Stimulated activated CD8-positive, alpha-beta memory T cell treated with anti-CD3 and anti-CD28 coated beads, Interleukin-12 subunit alpha, Interleukin-12 subunit beta, amount 100 ng/mL, for 24 hours (primary cell): ENCODE data around the gene CACNA2D3.
"Not testable (repeated sequence)": the region's sequence is repeated elsewhere in the genome, so short reads cannot be mapped to it uniquely, and the experiment has no call there.

ENCODE experiments used
- DNase-seq: peaks from one replicate; pipeline ENCODE4 v3.0.0-alpha.2; 2020; ENCODE audit errors: extremely low read depth

Gene CACNA2D3

GRCh38 chr3:54573858-54574257 lies 451.5 kb downstream of the CACNA2D3 start:
- DNase-seq = no peak

- DNase-seq = no peak
These were observed 452.7 kb downstream of the CACNA2D3 start for GRCh38 chr3:54574906-54575617.

- DNase-seq = no peak
These were observed 453.2 kb downstream of the CACNA2D3 start for GRCh38 chr3:54575618-54575960.

DNA sequence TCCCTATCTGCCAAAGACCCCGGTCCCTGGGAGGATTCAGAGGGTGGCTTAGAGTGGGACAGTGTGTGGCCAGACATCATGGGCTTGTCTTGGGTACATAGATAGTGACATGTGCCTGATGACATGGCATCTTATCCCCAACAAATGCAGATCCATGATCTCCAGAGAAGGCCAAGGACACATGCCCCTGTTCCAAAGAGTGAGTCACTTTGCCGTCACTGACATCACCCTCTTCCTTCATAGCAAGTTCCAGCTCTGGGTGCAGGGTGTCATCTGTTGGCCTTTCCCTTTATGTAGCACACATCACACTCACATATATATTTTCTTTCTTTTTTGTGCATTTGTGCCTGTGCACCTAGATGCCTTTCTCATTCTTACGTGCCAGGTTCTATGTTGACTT lies 455.0 kb downstream of the CACNA2D3 start:
- no peak for DNase-seq

- DNase-seq = no peak
These were observed 456.1 kb downstream of the CACNA2D3 start for GRCh38 chr3:54578417-54578816.

DNA sequence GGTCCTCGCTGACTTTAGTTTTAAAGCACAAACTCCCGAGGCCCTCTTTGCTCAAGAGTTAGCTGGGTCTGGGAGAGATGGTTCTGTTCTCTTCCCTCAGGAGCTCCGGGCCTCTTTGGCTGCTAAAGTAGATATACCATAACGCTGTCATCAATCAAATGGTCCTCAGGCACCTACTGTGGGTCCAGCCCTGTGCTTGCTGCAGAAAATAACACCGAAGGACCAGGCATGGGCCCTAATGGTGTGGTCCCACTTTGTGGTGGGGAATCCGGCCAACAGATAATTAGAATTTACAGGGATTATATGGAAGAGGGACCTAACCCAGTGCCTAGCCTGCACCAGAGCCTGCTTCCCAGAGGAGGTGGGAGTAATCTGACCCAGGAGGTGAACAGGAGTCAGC lies 458.1 kb downstream of the CACNA2D3 start:
- DNase-seq = no peak

- no peak for DNase-seq
These were observed 460.1 kb downstream of the CACNA2D3 start for GRCh38 chr3:54582424-54582823.

DNA sequence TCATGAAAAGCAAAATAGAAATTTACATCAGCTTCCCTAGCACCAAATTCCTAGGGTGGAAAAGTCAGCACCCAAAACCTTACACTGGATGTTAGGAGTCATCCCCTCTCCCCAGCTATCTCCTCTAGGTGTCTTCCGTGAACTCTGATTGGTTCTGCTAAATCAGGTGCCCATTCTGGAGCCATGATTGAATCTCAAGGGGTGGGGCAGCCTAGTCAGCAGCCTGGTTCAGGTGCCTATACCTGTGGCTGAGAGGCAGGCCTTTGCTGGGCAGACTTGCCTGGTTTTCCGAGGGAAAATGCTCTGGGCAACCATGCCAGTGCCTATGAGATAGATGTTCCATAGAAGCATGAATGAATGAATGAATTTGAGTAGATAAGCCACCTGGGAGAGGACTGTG lies 468.8 kb downstream of the CACNA2D3 start:
- DNase-seq = no peak

DNA sequence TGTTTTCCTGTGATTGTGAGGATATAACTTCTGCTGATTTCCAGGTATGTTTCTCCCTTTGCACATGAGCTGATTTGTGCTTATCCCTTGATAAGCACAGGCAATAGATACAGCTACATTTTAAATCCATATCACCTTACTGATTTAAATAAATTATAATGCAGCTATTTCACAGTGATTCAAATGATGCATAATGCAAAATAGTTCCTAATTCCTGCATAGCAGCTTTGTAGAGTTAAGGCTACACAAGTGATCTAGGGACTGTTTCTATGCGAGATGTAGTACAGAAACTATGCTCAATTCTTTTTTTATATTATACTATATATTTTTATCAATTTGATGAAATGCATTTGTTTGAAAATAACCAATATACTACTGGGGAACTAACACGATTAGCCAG lies 471.3 kb downstream of the CACNA2D3 start:
- DNase-seq = no peak

GRCh38 chr3:54596087-54596486 lies 473.7 kb downstream of the CACNA2D3 start:
- DNase-seq = no peak

DNA sequence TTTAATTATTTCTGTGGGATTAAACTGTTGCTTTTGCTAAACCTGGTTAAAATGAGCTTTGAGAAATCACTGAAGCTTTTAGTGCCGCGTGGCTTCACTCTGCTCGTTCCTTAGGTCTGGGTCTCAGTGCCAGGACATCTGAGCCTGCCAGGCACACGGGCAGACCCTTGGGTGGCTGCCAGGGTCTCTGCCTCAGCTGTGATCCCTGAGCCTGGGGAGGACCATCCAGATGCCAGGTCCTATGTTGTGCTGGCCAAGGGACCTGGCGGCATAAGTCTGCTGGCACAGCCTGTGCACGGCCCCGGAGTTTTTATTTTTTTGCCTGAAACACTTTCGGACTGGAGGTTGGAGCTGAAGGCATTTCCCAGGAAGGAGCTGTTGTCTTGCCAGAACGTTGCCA lies 477.4 kb downstream of the CACNA2D3 start:
- no peak for DNase-seq

GRCh38 chr3:54600441-54601204 lies 478.3 kb downstream of the CACNA2D3 start:
- no peak for DNase-seq

DNA sequence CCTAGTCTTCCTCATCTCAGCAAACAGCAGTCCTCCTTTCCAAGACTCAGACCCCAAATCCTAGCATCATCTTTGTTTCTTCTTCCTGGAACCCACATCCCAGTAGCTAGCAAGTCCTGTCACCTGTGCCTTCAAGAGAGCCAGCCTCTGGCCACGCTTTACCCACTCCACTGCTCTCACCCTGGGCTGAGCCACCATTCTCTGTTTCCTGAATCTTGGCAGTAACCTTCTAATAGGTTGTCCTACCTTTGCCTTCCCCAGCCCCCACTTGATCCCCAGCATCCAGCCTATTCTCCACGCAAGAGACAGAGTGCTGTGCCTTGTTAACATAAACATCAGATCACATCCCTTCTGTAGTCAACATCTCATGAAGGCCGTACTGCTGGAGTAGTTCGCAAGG lies 482.1 kb downstream of the CACNA2D3 start:
- DNase-seq = no peak

DNA sequence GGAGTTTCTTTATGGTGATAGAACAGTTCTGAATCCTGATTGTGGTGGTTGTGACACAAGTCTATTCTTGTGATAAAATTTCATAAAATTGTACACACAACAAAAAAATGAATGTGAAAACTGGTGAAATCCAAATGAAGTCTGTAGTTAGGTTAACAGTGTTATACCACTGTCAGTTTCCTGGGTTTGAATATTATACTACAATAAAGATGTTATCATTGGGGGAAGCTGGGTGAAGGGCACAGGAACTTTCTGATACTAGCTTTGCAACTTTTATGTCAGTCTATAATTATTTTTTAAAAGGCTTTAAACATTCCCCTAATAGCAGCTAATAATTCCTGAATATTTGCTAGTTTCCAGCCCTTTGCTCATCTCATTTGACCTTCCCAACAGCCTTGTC lies 485.7 kb downstream of the CACNA2D3 start:
- DNase-seq = no peak

GRCh38 chr3:54619053-54619452 lies 496.7 kb downstream of the CACNA2D3 start:
- DNase-seq = no peak

- no peak for DNase-seq
These were observed 497.2 kb downstream of the CACNA2D3 start for GRCh38 chr3:54619531-54619930.

DNA sequence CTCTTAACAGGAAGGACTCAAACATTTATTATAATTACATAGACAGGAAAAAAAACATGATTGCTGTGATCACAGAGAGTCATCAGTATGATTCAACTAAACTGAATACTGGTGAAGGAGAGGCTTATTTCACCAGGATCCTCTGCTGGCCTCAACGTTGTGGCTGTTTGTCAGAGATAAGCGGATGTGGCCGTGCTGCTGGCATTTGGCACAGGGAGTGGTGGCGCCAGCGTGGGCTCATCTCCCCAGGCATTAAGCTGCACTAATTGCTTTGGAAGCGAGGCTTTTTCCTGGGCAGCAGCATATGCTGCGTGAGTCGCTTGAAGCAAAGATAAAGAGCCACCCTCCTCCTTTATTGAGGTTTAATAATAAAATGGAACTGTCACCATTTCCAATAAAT lies 498.8 kb downstream of the CACNA2D3 start:
- no peak for DNase-seq

DNA sequence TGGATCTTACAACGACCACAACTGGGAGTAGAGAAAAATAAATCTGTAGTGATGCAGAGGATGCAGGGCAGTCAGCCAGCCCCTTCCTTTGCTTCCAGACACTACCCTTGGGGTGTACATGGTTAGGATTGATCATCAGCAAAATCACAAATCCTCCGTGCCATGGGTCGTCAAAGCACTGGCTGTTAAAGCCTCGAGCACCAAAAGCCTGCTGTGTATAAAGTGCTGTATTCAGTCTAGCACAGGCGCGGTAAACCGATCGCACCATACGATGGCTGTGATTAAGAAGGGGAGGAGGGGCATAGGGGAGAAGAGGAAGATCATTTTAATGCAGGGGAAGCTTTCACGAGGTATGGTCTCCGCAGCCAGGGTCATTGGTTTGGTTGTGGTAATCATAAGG lies 500.3 kb downstream of the CACNA2D3 start:
- DNase-seq = no peak

DNA sequence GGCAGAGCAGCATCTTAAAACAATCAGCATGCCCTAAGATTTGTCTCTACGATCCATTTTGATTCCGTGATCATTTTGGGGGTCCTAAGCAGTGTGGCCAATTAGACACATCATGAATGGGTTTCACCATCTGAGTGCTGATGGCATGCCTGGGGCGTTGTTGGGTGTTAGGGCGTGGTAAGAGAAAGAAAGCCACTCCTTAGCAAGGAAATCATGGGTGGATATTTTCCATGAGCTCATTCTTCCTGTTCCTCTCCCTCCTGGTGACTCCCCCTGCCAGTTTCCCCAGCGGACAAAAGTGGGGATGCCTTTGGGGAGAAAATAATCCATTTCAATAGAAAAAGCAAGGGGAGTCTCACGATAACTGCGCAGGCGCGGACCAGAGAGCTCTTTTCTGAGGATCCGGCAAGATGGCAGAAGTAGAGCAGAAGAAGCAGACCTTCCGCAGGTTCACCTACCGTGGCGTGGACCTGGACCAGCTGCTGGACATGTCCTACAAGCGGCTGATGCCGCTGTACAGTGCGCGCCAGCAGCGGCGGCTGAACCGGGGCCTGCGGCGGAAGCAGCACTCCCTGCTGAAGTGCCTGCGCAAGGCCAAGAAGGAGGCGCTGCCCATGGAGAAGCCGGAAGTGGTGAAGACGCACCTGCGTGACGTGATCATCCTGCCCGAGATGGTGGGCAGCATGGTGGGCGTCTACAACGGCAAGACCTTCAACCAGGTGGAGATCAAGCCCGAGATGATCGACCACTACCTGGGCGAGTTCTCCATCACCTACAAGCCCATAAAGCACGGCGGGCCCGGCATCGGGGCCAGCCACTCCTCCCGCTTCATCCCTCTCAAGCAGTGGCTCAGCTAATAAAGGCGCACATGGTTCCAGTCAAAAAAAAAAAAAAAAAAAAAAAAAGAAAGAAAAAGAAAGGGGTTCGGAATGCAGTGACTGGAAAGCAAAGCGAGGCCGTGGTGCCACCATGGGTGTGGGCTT lies 503.7 kb downstream of the CACNA2D3 start:
- no peak for DNase-seq

DNA sequence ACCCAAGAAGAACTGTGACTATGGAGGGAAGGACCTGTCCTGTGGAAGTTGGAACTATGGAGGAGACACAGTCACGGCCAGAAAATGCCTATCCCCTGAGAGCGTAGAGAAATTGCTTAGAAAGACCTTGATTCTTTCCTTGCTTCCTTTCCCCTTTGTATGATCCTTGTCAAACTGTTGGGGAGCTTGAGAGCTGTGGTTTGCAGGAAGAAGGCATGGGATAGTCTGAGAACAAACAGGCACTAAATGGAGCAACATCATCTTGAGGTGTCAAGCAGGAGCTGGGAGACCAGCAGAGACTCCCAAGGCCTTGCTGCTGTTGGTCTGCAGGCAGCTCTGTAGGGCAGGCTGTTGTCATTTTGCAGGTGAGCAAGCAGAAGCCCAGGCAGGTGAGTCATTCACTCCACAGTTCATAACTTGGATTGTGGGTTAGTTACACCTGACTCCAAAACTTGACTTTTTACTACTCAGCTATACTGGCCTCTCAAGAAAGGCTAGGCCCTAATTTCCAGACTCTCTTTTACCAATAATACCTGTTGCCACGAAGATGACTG lies 506.6 kb downstream of the CACNA2D3 start:
- DNase-seq = no peak

DNA sequence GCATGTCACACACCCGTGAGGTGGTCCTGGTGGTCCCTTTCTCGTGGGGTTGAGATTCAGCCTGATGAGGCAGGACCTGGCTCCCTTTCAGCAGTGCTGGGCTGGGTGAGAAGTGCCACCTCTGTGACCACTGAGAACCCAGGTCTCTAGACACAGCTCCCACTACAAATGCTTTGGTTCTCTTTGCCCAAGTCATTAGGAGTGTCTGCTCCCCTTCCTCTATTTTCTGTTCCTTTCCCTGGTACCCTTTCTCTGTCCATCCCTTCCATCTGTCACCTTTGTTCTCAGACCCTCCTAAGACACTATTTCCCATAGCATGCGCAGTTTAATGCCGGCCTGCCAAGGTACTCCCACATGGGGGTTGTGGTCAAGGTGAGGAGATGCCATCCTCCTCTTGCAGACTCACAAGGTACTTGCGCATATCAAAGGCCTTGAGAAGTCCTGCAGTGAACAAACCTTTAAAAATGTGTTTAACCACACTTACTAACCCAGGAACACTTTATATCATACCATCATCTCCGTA lies 507.8 kb downstream of the CACNA2D3 start:
- DNase-seq = no peak

GRCh38 chr3:54631001-54631400 lies 508.6 kb downstream of the CACNA2D3 start:
- not testable (repeated sequence) for DNase-seq
